ENCODE measurements around the gene STRN4. TPM values are rescaled to one million over a fixed set of nuclear protein-coding genes. Genes with fewer than 3 reads are reported as not detected.
A peak's percentile ranks its signal among the peaks of the same experiment; 100 is the strongest.

Gene STRN4
- total and polyA plus RNA-seq, 2 donors (not counting 3 experiments of a cell fraction or from before 2014, with no cell fraction given): 116 to 144 TPM

- no TSS peak for BruUV-seq (replicated peaks)
- CTCF ChIA-PET: interaction anchor here (0.6 to 1.6 kb wide), 13 partner anchors 10 to 219 kb away, joined by 3 to 6 read pairs (median 4); no protein-coding TSS in a partner anchor
- no peak for TF ChIP-seq FOS (IDR thresholded peaks at IDR 0.05; ENCODE audit: borderline replicate concordance, insufficient read depth, low read length)
- peak; percentile 79 to 83 for TF ChIP-seq CTCF (IDR thresholded peaks at IDR 0.05; ENCODE audit: extremely low read depth in 1 of 2, insufficient read depth in 1 of 2, low read depth in 1 of 2, low read length in 2 of 2)
- H3K79me2 ChIP-seq (ENCODE audit: control insufficient read depth, insufficient read depth, low read length): peaks cover 29% of the 10 kb centered on the region
- no peaks in the 10 kb centered on the region for H3K9me3 ChIP-seq (replicated peaks; ENCODE audit: control insufficient read depth, insufficient read depth, low read length)
- no peaks in the 10 kb centered on the region for H3K36me3 ChIP-seq (ENCODE audit: control insufficient read depth in 2 of 2, extremely low read depth in 1 of 2, insufficient read depth in 2 of 2, low read length in 2 of 2)
- no peak overlapping the region for H3K9ac ChIP-seq (replicated peaks; ENCODE audit: extremely low read depth, insufficient read depth, low read length)
- H3K9me1 ChIP-seq (replicated peaks; ENCODE audit: control insufficient read depth, extremely low read depth, insufficient read depth, low read length): no peaks in the 10 kb centered on the region
- H3K27me3 ChIP-seq (ENCODE audit: control insufficient read depth in 2 of 2, insufficient read depth in 2 of 2, low read length in 2 of 2): no peaks in the 10 kb centered on the region
- POLR2A ChIA-PET: no interaction called here
- FAIRE-seq (peak; percentile 61), DNase-seq (ENCODE audit: low read depth, low spot score) (peak; percentile 69)
- H3K27ac ChIP-seq (ENCODE audit: insufficient read depth, low read depth, low read length): no peak overlapping the region
- dilution Hi-C loops (cut with MboI; ENCODE audit: extremely low pct_ligation_motif_present, low sequenced_read_pairs) (no loop called here), intact Hi-C loops (cut with micrococcal nuclease) (no loop called here)
- peaks cover 13% of the 10 kb centered on the region for H3K4me1 ChIP-seq (ENCODE audit: control insufficient read depth, extremely low read depth, insufficient read depth, low read length)
- H4K20me1 ChIP-seq (replicated peaks; ENCODE audit: control insufficient read depth, extremely low read depth, insufficient read depth, low read length): peaks cover 2% of the 10 kb centered on the region
- no peak overlapping the region for H2AFZ ChIP-seq (ENCODE audit: low read depth, low read length)
- H3K4me2 ChIP-seq (ENCODE audit: insufficient read depth, low read length): no peak overlapping the region
- no peak overlapping the region for H3K4me3 ChIP-seq (replicated peaks in 1 of 3; ENCODE audit: insufficient read depth in 1 of 3, low read depth in 1 of 3, low read length in 3 of 3)
Measured at GRCh38 chr19:46748325-46749109, 2.3 kb upstream of the STRN4 start.
